OCI-LY7 (cell line): ENCODE data around the gene DAPK1. TPM values are rescaled to one million over a fixed set of nuclear protein-coding genes. Genes with fewer than 3 reads are reported as not detected.

Experiments
- BruUV-seq: library from RNA; stranded (reverse); fragments of 400-500 nt; replicated peaks from 2 replicates; lab custom pipeline; 2021; lab: Mats Ljungman, UMichigan
- CTCF ChIA-PET: fragments of 300-600 bp; sonication (Branson Sonifier 250); formaldehyde crosslinking; loops from one replicate; lab custom pipeline; 2022; ENCODE audit warnings: antibody characterized with exemption; ENCODE audit not compliant: unreplicated experiment; lab: Charles Lee
- POLR2A ChIA-PET: fragments of 300-600 bp; sonication (Branson Sonifier 250); formaldehyde crosslinking; loops from one replicate; lab custom pipeline; 2022; ENCODE audit warnings: antibody characterized with exemption; lab: Charles Lee
- DNase-seq: peaks from one replicate; pipeline ENCODE4 v3.0.0-alpha.2; 2015; ENCODE audit warnings: low spot score
- H2AFZ ChIP-seq: fragments of 200-600 bp; sonication (generic), shearing (Covaris generic); 2 replicates; pipeline ENCODE4 v1.6.1; 2014; ENCODE audit warnings: mild to moderate bottlenecking, antibody characterized with exemption, low read length, moderate library complexity
- H3K27ac ChIP-seq: fragments of 200-600 bp; sonication (generic); 2 replicates; pipeline ENCODE4 v1.5.1; 2014; ENCODE audit warnings: mixed run types, low read depth, mild to moderate bottlenecking, moderate library complexity, low read length, inconsistent platforms; ENCODE audit not compliant: poor library complexity, severe bottlenecking
- H3K36me3 ChIP-seq: fragments of 200-600 bp; sonication (generic); 2 replicates; pipeline ENCODE4 v1.6.1; 2014; ENCODE audit warnings: mild to moderate bottlenecking, antibody characterized with exemption, low read length, moderate library complexity, mixed read lengths; ENCODE audit not compliant: insufficient read depth
- H3K4me1 ChIP-seq: fragments of 200-600 bp; sonication (generic); 2 replicates; pipeline ENCODE4 v1.5.1; 2014; ENCODE audit warnings: mild to moderate bottlenecking, low read length; ENCODE audit not compliant: insufficient read depth, poor library complexity, severe bottlenecking
- H3K4me2 ChIP-seq: fragments of 200-600 bp; sonication (generic); 2 replicates; pipeline ENCODE4 v1.6.1; 2014; ENCODE audit warnings: mild to moderate bottlenecking, low read length
- H3K4me3 ChIP-seq: fragments of 200-600 bp; sonication (generic); 2 replicates; pipeline ENCODE4 v1.5.1; 2014; ENCODE audit warnings: mild to moderate bottlenecking, low read depth, low read length; ENCODE audit not compliant: poor library complexity, severe bottlenecking
- H3K79me2 ChIP-seq: fragments of 200-600 bp; sonication (generic); 2 replicates; pipeline ENCODE4 v1.6.1; 2016; ENCODE audit warnings: low read depth, mild to moderate bottlenecking, low read length, moderate library complexity, mixed read lengths; ENCODE audit not compliant: insufficient read depth
- H3K9me2 ChIP-seq: fragments of 200-600 bp; sonication (generic); 2 replicates; pipeline ENCODE4 v1.6.1; 2016; ENCODE audit warnings: mild to moderate bottlenecking, low read length, mixed read lengths; ENCODE audit not compliant: insufficient read depth
- H3K9me3 ChIP-seq: fragments of 200-600 bp; sonication (generic); 2 replicates; pipeline ENCODE4 v1.6.1; 2014; ENCODE audit warnings: mild to moderate bottlenecking, mixed run types, low read length, mixed read lengths
- H4K20me1 ChIP-seq: fragments of 200-600 bp; sonication (generic); 2 replicates; pipeline ENCODE4 v1.6.1; 2014; ENCODE audit warnings: mild to moderate bottlenecking, antibody characterized with exemption, low read length, moderate library complexity, mixed read lengths; ENCODE audit not compliant: insufficient read depth
- CTCF ChIP-seq: fragments of 200-600 bp; sonication (generic); conservative IDR thresholded peaks from 2 replicates; pipeline ENCODE4 v1.5.1; 2014; ENCODE audit warnings: mild to moderate bottlenecking, antibody characterized with exemption, low read length, moderate library complexity, mixed read lengths
- EZH2phosphoT487 ChIP-seq: fragments of 200-600 bp; sonication (generic); IDR thresholded peaks from 2 replicates; pipeline ENCODE4 v1.6.1; 2018; ENCODE audit warnings: low read depth, borderline replicate concordance, mild to moderate bottlenecking, mixed run types, antibody characterized with exemption, low read length, moderate library complexity, mixed read lengths
- intact Hi-C: fragments of 100-400 bp; cut with micrococcal nuclease; formaldehyde crosslinking; loops from one replicate; pipeline ENCODE4 v1.10.0; 2022; ENCODE audit not compliant: unreplicated experiment
- total RNA-seq, 2 experiments: library from RNA; depleted of rRNA in 1 of 2; stranded (reverse); fragments of >200 nt in 1 of 2; shearing (Covaris generic) in 1 of 2; gene quantifications; 2 replicates each; pipeline ENCODE4 v1.2.3, GENCODE V29; 2014 to 2022

Gene DAPK1
- total RNA-seq, 2 experiments from 2014 or later: 0.25 to 3.5 TPM

GRCh38 chr9:87494970-87495471 is 2.6 kb upstream of the DAPK1 start:
- no TSS peak for BruUV-seq
- ChIA-PET POLR2A (interaction anchor here (1.0 kb wide), 1 partner anchor 13 kb away, joined by 4 read pairs; no protein-coding TSS in a partner anchor), CTCF (no interaction called here)
- Histone ChIP-seq H3K79me2 (no peaks in the 10 kb centered on the region), H2AFZ (no peak overlapping the region), H3K27ac (no peak overlapping the region), H3K4me3 (no peak overlapping the region), H3K4me2 (no peak overlapping the region), H3K9me2 (no peaks in the 10 kb centered on the region), H4K20me1 (no peaks in the 10 kb centered on the region), H3K4me1 (no peaks in the 10 kb centered on the region), H3K9me3 (no peaks in the 10 kb centered on the region), H3K36me3 (no peaks in the 10 kb centered on the region)
- no peak for DNase-seq
- intact Hi-C loops: no loop called here
- TF ChIP-seq CTCF (no peak), EZH2phosphoT487 (no peak)

GRCh38 chr9:87497080-87497603 is 525 bp upstream of the DAPK1 start:
- intact Hi-C loops: no loop called here
- H3K4me1 ChIP-seq: no peaks in the 10 kb centered on the region
- H3K79me2 ChIP-seq: no peaks in the 10 kb centered on the region
- H3K9me2 ChIP-seq: no peaks in the 10 kb centered on the region
- TF ChIP-seq CTCF (no peak), EZH2phosphoT487 (no peak)
- H3K36me3 ChIP-seq: no peaks in the 10 kb centered on the region
- H3K4me3 ChIP-seq: no peak overlapping the region
- H2AFZ ChIP-seq: no peak overlapping the region
- no peak overlapping the region for H3K4me2 ChIP-seq
- DNase-seq: no peak
- H3K9me3 ChIP-seq: no peaks in the 10 kb centered on the region
- ChIA-PET CTCF (no interaction called here), POLR2A (interaction anchor here (0.5 to 0.7 kb wide), 2 partner anchors 35 to 1486 kb away, joined by 3 read pairs; no protein-coding TSS in a partner anchor)
- no peak overlapping the region for H3K27ac ChIP-seq
- no peaks in the 10 kb centered on the region for H4K20me1 ChIP-seq
- no TSS peak for BruUV-seq

GRCh38 chr9:87498046-87498810 is 561 bp downstream of the DAPK1 start:
- Histone ChIP-seq H3K9me3 (no peaks in the 10 kb centered on the region), H3K27ac (no peak overlapping the region), H3K9me2 (no peaks in the 10 kb centered on the region), H3K4me3 (no peak overlapping the region), H3K4me1 (no peaks in the 10 kb centered on the region), H2AFZ (no peak overlapping the region), H3K79me2 (no peaks in the 10 kb centered on the region), H4K20me1 (no peaks in the 10 kb centered on the region), H3K36me3 (no peaks in the 10 kb centered on the region), H3K4me2 (no peak overlapping the region)
- no TSS peak for BruUV-seq
- DNase-seq: no peak
- intact Hi-C loops: no loop called here
- CTCF ChIA-PET: no interaction called here
- no peak for TF ChIP-seq EZH2phosphoT487
- TF ChIP-seq CTCF: no peak
- POLR2A ChIA-PET: no interaction called here
